Stimulated activated CD4-positive, alpha-beta T cell treated with anti-CD3 and anti-CD28 coated beads, Interleukin-15, amount 100 ng/mL, for 1 hour (primary cell): ENCODE results near the gene ARHGAP8.
"Not testable (repeated sequence)": the region's sequence is repeated elsewhere in the genome, so short reads cannot be mapped to it uniquely, and the experiment has no call there.

Experiments
- DNase-seq, 2 donors: peaks; one replicate each; pipeline ENCODE4 v3.0.0-alpha.2; 2020; ENCODE audit warnings: low read depth in 1 of 2, low spot score in 1 of 2

Gene ARHGAP8

DNA sequence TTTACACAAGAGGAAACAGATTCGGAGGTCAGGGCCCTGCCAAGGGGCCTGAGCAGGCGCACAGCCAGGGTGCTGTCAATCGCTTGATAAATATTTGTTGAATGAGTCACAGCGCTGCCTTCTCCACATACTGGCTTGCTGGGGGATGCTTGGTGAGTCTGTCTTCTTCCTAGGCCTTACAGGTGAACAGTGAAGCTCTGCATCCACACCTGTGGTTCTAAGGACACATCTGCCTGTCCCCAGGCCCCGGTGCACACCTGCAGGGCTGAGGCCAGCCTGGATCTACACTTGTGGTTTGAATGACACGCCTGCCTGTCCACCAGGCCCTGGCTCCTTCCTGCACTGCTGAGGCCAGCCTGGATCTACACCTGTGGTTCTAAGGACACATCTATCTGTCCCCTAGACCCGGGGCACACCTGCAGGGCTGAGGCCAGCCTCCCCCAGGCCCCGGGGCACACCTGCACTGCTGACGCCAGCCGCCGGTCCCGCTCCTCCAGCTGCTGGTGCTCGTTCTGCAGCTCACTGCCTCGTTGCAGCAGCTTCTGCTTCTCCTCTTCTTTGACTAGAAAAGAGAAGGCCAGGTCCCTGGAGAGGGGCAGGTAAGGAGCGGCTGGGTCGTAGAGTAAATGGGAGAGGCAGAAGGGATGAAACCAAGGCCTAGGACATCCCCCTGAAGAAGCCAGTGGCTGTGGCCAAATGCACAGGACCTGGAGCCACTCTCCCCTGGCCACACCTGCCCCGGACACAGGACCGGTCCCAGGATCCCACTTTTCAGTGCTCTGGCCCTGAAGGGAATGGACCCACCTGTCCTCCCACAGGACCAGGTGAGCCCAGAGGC lies 132.8 kb downstream of the ARHGAP8 start:
- no peak for DNase-seq

- DNase-seq, result no peak
Observed at GRCh38 chr22:44885806-44886360, 133.5 kb downstream of the ARHGAP8 start.

GRCh38 chr22:44887941-44888366 lies 135.6 kb downstream of the ARHGAP8 start:
- no peak for DNase-seq

GRCh38 chr22:44888491-44889254 lies 136.3 kb downstream of the ARHGAP8 start:
- DNase-seq, result no peak

DNA sequence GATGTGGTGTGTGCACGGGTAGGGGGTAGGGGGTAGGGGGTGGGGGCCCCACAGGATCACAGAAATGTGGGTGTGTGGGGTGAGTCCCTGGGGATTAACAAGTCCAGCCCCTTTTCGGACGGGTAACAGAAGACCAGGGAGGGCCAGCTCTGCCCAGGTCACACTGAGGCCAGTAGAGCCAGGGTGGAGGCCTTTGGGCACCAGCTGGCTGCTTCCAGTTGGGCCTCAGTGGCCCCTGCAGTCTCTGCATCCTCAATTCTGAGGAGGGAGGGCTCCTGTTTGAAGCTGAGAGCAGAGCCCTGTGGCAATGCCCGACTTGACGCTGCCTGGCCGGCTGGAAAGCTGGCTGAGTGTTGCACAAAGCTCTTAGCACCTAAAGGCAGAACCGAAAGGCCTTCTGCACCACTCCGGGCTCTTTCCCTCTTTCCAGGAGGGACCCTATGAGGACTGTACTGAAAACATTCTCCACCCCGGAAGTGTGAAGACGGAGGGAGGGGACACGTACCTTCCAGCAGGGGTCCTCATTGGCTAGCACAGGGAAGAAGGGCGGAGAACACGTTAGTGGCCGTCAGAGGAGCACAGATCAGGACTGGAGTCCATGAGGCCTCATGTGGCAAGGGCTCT lies 137.0 kb downstream of the ARHGAP8 start:
- DNase-seq, result no peak

GRCh38 chr22:44890416-44891292 lies 138.3 kb downstream of the ARHGAP8 start:
- no peak for DNase-seq

DNA sequence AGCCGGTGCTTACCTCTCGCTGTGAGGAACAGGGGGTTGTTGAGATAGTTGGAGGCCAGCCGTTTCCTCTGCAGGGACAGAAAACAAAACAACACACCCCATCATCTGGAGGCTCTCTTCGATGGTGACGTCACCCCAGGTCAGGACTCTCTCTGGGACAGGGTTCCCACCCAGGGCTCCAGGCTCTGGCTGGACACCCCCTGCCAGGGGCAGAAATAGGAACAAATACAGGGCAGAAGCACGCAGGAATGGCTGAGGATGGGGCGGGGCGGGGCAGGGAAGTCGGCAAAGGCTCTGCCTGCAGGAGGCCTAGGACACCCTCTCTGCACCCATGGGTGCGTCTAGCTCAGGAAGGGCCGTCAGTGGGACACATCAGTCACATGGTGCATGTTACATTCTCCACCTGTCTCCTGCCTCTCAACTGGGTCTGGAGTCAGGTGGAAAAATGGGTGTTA lies 138.9 kb downstream of the ARHGAP8 start:
- no peak for DNase-seq

GRCh38 chr22:44891791-44892190 lies 139.4 kb downstream of the ARHGAP8 start:
- no peak for DNase-seq

DNA sequence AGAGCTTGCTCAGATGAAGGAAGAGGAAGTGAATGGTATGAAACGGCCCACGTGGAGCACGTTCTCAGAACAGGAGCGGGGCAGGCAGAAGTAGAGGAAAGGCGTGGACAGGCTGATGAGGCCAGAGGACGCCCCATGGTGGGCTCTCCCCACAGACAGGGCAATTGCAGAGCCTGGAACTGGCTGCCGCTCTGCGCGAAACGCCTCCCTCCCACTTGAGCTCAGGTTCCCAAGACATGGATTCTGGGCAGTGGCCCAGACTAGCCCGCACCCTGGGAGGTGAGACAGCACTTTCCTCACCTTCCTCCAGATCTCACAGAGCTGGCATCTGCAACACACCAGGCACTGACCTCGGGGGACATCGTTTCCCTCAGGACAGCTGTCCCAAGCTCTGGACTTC lies 139.9 kb downstream of the ARHGAP8 start:
- DNase-seq, result no peak

- DNase-seq, result no peak
Observed at GRCh38 chr22:44892803-44893730, 140.7 kb downstream of the ARHGAP8 start.

DNA sequence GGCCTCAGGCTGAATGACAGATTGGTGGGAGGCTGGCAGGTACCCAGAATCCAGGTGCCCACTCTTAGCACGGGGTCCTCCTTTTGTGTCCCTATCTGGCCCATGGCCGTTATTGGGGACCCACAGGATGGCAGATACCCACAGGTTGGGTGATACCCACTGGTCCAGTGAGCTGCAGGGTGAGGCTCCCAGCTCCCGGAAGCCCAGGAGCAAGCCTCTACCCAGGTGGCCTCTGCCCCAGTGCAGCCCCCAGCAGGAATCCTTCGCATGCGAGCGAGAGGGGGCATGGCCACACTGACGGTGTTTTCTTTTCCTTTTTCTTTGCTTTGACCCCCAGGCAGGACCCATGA lies 141.3 kb downstream of the ARHGAP8 start:
- no peak for DNase-seq

DNA sequence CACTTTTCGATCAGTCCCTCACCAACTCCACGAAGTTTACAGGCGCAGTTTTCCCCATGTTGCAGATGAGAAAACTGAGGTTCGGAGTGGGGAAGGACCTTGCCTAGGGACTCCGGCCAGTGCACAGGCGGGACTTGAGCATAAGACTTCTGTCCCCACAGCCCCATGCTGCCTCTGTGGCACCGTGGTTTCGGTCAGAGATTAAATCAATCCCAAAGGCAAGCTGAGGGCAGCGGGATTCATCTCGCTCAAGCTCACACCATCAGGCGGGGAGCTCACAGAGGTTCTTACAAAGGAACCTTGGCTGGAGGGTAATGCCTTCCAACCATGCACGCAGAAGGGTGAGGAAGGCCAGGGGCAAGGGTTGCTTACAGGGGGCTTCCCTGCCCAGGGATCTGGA lies 141.9 kb downstream of the ARHGAP8 start:
- no peak for DNase-seq

DNA sequence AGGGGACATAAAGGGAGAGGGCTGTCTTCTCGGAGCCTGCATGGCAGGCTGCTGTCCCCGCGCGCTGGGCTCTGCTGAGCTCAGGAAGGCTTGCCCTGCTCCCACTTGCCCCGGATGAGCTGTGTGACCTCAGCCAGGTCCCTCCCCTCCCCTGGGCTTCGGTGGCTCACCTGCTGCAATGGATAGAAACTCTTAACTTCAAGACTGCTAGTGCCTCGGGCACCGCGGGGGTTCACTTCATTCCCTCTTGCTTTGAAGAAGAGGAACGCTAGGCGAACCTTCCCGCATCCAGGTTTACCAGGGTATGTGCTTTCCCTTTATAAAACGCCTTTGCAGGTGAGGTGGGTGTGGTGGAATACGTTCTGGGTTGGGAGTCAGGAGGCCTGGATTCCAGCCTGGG lies 142.4 kb downstream of the ARHGAP8 start:
- no peak for DNase-seq

GRCh38 chr22:44895296-44896055 lies 143.1 kb downstream of the ARHGAP8 start:
- no peak for DNase-seq

GRCh38 chr22:44898236-44898635 lies 145.9 kb downstream of the ARHGAP8 start:
- DNase-seq, result no peak

DNA sequence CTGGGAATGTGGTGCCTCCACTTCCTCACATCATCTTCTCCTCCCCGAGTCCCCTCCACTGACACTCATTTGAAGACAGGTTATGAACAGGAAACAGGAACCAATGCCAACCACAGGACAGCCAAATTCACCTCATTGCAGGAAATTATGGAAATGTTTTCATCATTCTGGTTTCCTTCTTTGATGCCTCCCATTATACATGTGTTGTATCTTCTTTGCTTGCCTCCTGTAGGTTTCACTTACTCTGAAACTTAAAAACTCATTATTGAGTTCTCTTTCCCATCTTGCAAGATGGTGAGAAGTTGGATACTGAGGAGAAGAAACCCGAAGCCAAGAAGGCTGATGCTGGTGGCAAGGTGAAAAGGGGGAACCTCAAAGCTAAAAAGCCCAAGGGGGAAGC lies 148.9 kb downstream of the ARHGAP8 start:
- no peak for DNase-seq

GRCh38 chr22:44903164-44903563 lies 150.8 kb downstream of the ARHGAP8 start:
- not testable (repeated sequence) for DNase-seq

DNA sequence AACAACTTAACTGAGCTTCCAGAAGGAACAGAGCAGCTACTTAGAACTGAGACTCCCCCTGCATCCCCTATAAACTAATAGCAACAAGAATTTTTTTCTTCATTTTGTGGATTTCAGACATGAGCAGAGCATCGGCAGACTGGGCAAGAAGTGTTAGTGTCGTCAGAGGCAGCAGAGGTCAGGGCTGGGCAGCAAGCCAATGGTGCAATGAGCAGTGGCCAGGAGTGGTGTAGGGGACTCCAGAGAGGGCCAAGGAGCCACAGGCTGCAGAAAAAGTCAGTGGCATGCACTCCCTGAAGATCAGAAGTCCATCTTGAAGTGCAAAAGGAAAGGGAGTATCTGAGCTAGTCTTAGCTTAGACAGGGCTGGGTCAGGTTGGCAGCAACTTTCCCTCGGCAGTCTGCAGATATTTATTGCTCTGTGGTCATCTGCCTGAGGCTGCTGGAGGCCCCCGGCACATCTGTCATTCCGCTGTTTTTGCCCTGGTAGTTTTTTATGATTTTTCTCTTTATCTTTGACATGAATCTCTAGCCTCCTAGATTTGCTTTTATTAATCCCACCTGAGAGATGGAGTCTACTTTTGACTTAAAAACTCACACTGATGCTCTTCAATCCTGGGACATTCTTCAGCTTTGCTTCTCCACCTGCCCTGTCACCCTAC lies 152.2 kb downstream of the ARHGAP8 start:
- not testable (repeated sequence) for DNase-seq
